Uterus (tissue), 4 donors: ENCODE results near the gene MVK. TPM values are rescaled to one million over a fixed set of nuclear protein-coding genes. Genes with fewer than 3 reads are reported as not detected.

ENCODE experiments used
- DNase-seq, 2 donors: peaks; one replicate each; pipeline ENCODE4 v3.0.0-alpha.2; 2019 to 2020
- H3K27ac ChIP-seq, 2 donors: fragments of 200-600 bp; sonication (generic); 1 replicate in 1 of 2; 2 replicates in 1 of 2; pipeline ENCODE4 v1.5.1; 2016 to 2018
- H3K27me3 ChIP-seq, 2 donors: fragments of 200-600 bp; sonication (generic); one replicate each; pipeline ENCODE4 v1.5.1; 2018 to 2019; ENCODE audit warnings: control low read depth in 1 of 2
- H3K36me3 ChIP-seq, 2 donors: fragments of 200-600 bp; sonication (generic); one replicate each; pipeline ENCODE4 v1.5.1; 2019; ENCODE audit warnings: control low read depth in 1 of 2
- H3K4me1 ChIP-seq, 2 donors: fragments of 200-600 bp; sonication (generic); one replicate each; pipeline ENCODE4 v1.5.1; 2018 to 2019; ENCODE audit warnings: control low read depth in 1 of 2
- H3K4me3 ChIP-seq, 2 donors: fragments of 200-600 bp; sonication (generic); 1 replicate in 1 of 2; 2 replicates in 1 of 2; pipeline ENCODE4 v1.5.1; 2018 to 2019; ENCODE audit warnings: mild to moderate bottlenecking in 1 of 2
- H3K9me3 ChIP-seq, 2 donors: fragments of 200-600 bp; sonication (generic); one replicate each; pipeline ENCODE4 v1.5.1; 2019; ENCODE audit warnings: control low read depth in 1 of 2
- CTCF ChIP-seq, 4 experiments: fragments of 200-600 bp in 2 of 4; fragments of 450-650 bp in 2 of 4; sonication (generic) in 2 of 4; IDR thresholded peaks; one replicate each; pipeline ENCODE4 v1.5.1; 2016 to 2019; ENCODE audit warnings: antibody characterized with exemption in 4 of 4, mild to moderate bottlenecking in 2 of 4, moderate library complexity in 1 of 4
- POLR2A ChIP-seq, 2 donors: fragments of 450-650 bp; IDR thresholded peaks; one replicate each; pipeline ENCODE4 v1.6.1; 2016; ENCODE audit warnings: antibody characterized with exemption in 2 of 2, mild to moderate bottlenecking in 1 of 2, moderate library complexity in 1 of 2
- intact Hi-C: fragments of 100-400 bp; cut with DNase I; formaldehyde crosslinking; loops from one replicate; pipeline ENCODE4 v1.15.1; 2023; ENCODE audit warnings: low total_unique reads
- total RNA-seq, 4 donors: library from RNA; depleted of rRNA in 3 of 4; stranded (reverse); fragments of >200 nt in 3 of 4; gene quantifications; one replicate each; pipeline versions ENCODE4 v1.1.0 to v1.2.4, GENCODE V29; 2014 to 2023
- donor health status: DM: yes; HTN: yes; CAD: no.

The MVK gene
- total RNA-seq, 4 donors from 2014 or later = 0.26 to 17.1 (median 11.4) TPM

DNA sequence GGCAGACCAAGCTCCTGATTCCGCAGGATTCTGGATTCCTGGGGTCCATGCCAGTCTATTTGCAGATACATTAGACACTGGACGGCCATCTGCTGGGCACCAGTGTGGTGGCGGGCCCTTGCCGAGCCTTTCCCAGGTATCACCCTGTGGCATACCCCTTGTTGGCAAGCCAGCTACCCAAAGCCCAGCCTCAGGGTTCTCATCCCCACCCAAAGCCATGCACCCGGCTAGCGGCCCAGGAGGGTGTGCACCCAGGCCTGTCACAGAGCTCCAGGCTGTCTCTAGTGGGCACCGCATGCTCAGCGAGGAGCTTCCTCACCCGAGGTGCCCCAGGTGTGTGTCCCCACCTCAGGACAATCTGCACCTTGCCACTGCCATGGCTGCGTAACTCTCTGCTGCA is 14.0 kb upstream of the MVK start:
- intact Hi-C loops = no loop called here

DNA sequence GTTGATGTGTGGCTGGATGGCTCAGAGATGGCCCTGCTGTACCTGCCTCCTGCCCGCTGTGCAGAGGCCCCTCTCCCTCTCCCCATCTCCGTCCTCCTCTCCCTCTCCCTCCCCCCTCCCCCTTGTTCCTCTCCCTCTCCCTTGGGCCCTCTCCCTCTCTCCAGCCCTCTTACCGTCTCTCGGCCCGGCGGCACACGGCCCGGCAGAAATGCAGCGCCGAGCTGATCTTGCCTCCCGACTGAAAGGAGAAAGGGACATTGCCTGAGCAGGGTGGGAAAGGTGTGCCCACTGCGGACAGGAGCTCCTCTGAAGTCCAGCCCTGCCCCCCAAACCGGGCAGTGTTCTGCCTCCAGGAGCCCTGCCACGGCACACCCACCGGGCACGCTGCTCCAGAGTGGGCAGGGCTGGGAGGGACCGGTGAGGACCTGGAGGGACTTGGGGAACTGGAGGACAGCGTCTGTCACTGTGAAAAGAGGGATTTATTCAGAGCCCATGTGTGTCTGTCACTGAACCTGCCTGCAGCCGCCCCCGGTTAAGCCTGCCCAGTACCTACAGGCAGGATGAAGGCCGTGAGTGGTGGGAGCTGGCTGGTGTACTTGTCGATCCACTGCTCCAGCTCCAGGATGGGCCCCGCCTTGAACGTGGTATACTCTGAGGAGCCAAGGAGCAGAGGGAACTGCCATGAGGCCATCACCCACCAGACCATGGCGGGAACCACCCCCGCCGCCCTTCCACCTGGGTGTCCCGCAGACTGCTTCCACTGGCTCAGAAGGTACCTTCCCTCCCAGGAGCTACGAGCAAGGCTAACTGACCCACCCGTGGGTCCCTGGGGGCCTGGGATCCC is 12.5 kb upstream of the MVK start:
- Histone ChIP-seq H3K4me1 (no peaks in the 10 kb centered on the region), H3K9me3 (no peaks in the 10 kb centered on the region), H3K36me3 (no peaks in the 10 kb centered on the region), H3K27ac (no peak overlapping the region), H3K27me3 (no peaks in the 10 kb centered on the region), H3K4me3 (no peak overlapping the region)
- no peak for DNase-seq
- intact Hi-C loops = no loop called here
- TF ChIP-seq POLR2A (IDR thresholded peaks at IDR 0.05) = no peak
- no peak for TF ChIP-seq CTCF (IDR thresholded peaks at IDR 0.05)

More for the DNA sequence above, 14.0 kb upstream of the MVK start:
- Histone ChIP-seq H3K36me3 (no peaks in the 10 kb centered on the region), H3K27ac (no peak overlapping the region), H3K9me3 (no peaks in the 10 kb centered on the region), H3K27me3 (no peaks in the 10 kb centered on the region), H3K4me3 (no peak overlapping the region), H3K4me1 (no peaks in the 10 kb centered on the region)
- no peak for DNase-seq
- TF ChIP-seq POLR2A (IDR thresholded peaks at IDR 0.05) = no peak
- TF ChIP-seq CTCF (IDR thresholded peaks at IDR 0.05) = no peak

- intact Hi-C loops = no loop called here
- H3K4me3 ChIP-seq = no peak overlapping the region
- no peak for DNase-seq
- no peak overlapping the region for H3K27ac ChIP-seq
- TF ChIP-seq POLR2A (IDR thresholded peaks at IDR 0.05) (no peak), CTCF (IDR thresholded peaks at IDR 0.05) (no peak)
- H3K4me1 ChIP-seq = no peaks in the 10 kb centered on the region
- no peaks in the 10 kb centered on the region for H3K27me3 ChIP-seq
- no peaks in the 10 kb centered on the region for H3K9me3 ChIP-seq
- no peaks in the 10 kb centered on the region for H3K36me3 ChIP-seq
Observed at GRCh38 chr12:109561711-109562030, 11.9 kb upstream of the MVK start.

DNA sequence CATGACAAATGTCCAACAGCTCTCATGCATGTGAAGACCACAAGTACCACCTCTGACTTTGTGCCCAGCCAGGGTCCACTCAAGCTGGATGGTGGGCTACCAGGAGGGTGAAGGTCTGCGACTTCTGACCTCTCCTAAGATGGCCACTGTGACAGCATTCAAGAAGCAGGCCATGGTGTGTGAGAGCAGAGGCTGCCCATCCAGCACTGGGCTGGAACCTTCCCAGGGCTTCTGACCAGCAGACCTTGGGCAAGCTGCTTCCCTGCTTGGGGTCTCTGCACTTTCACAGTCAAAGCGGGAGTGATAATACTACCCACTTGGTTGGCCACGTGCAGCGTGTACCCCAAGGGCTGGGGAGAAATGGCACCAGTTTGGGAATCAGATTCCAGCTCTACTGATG is 10.7 kb upstream of the MVK start:
- TF ChIP-seq POLR2A (IDR thresholded peaks at IDR 0.05) (no peak), CTCF (IDR thresholded peaks at IDR 0.05) (no peak)
- Histone ChIP-seq H3K27me3 (no peaks in the 10 kb centered on the region), H3K9me3 (no peaks in the 10 kb centered on the region), H3K27ac (no peak overlapping the region), H3K4me1 (no peaks in the 10 kb centered on the region), H3K36me3 (no peaks in the 10 kb centered on the region), H3K4me3 (no peak overlapping the region)
- intact Hi-C loops = no loop called here
- DNase-seq = no peak

DNA sequence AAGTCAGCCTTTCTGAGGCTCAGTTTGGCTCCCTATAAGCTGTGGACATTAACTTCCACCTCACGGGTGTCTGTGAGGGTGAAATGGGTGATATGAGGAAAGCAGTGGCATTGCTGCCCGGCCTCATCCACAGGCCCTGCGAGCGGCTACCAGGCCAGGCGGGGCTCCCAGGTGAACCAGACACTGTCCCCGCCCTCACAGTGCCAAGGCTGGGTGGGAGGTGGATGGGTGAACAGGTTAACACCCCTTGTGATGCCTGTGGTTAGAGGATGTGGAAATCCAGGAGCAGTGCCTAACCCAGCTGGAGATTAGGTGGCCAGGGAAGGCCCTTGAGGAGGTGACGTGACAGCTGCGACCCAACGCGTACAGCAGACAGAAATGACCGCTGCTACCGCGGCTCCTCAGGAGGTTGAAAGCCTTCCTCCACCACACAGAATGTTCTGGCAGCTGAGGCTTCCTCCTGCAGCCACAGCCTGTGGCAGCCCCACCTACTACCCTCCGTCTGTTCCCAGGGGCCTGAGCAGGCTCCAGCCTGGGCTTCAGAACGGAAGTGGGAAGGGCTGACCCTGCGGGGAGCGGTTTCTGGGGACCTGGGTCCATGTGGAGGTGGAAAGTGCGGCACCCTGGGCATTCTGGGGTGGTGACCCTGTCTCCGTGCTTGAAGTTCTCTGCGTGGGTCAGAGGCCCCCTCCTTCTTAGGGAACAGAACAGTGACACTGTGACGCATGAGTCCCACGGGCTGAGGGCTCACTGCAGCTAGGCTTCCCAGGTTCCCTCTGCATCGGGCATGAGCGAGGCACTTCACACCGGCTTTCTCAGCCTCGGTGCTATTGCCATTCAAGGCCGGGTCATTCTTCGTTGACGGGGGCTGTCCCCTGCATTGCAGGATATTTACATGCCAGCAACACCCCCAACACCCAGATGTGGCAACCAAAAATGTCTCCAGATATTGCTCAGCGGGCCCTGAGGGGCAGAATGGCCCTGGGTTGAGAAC is 10.0 kb upstream of the MVK start:
- TF ChIP-seq POLR2A (IDR thresholded peaks at IDR 0.05) (no peak), CTCF (IDR thresholded peaks at IDR 0.05) (no peak)
- H3K4me3 ChIP-seq = no peak overlapping the region
- H3K36me3 ChIP-seq = no peaks in the 10 kb centered on the region
- DNase-seq = no peak
- intact Hi-C loops = no loop called here
- H3K27ac ChIP-seq = no peak overlapping the region
- H3K4me1 ChIP-seq = no peaks in the 10 kb centered on the region
- H3K27me3 ChIP-seq = no peaks in the 10 kb centered on the region
- H3K9me3 ChIP-seq = no peaks in the 10 kb centered on the region
